Upper lobe of left lung (tissue), 4 donors: ENCODE data around the gene SAA4.

Experiments
- CTCF ChIP-seq, 6 experiments: fragments of 450-650 bp in 4 of 6; fragments of 200-600 bp in 2 of 6; sonication (generic) in 2 of 6; IDR thresholded peaks; one replicate each; pipeline ENCODE4 v1.5.1; 2016 to 2019; ENCODE audit warnings: antibody characterized with exemption in 6 of 6
- EP300 ChIP-seq, 4 donors: sonication (generic); formaldehyde crosslinking; IDR thresholded peaks; one replicate each; pipeline ENCODE4 v1.5.1; 2017; ENCODE audit warnings: antibody characterized with exemption in 4 of 4, control low read depth in 2 of 4
- POLR2A ChIP-seq, 4 donors: fragments of 450-650 bp; IDR thresholded peaks; one replicate each; pipeline ENCODE4 v1.5.1; 2016 to 2017; ENCODE audit warnings: antibody characterized with exemption in 4 of 4, mild to moderate bottlenecking in 2 of 4
- POLR2AphosphoS5 ChIP-seq, 2 donors: sonication (generic); formaldehyde crosslinking; IDR thresholded peaks; one replicate each; pipeline ENCODE4 v1.5.1; 2017; ENCODE audit warnings: antibody characterized with exemption in 2 of 2

- TF ChIP-seq POLR2AphosphoS5 (IDR thresholded peaks at IDR 0.05) (no peak), EP300 (IDR thresholded peaks at IDR 0.05) (no peak), CTCF (IDR thresholded peaks at IDR 0.05) (no peak), POLR2A (IDR thresholded peaks at IDR 0.05) (no peak)
Observed at GRCh38 chr11:18196532-18196931, 40.1 kb downstream of the SAA4 start.
